NT2/D1 (cell line): ENCODE measurements around the gene CD1E.

Experiments
- DNase-seq: peaks from one replicate; pipeline ENCODE4 v3.0.0-alpha.2; 2011; ENCODE audit warnings: low read depth, low spot score
- H3K27me3 ChIP-seq: 2 replicates; pipeline ENCODE4 v1.6.0; 2011; ENCODE audit warnings: mild to moderate bottlenecking; ENCODE audit not compliant: insufficient read length, insufficient read depth
- H3K36me3 ChIP-seq: 2 replicates; pipeline ENCODE4 v1.6.1; 2011; ENCODE audit warnings: mild to moderate bottlenecking, low read length, mixed read lengths; ENCODE audit not compliant: insufficient read depth, insufficient read length
- H3K4me1 ChIP-seq: 2 replicates; pipeline ENCODE4 v1.5.1; 2011; ENCODE audit not compliant: insufficient read depth, insufficient read length
- H3K4me3 ChIP-seq: 2 replicates; pipeline ENCODE4 v1.5.1; 2011; ENCODE audit warnings: low read depth; ENCODE audit not compliant: insufficient read length
- H3K9ac ChIP-seq: 2 replicates; pipeline ENCODE4 v1.6.0; 2011; ENCODE audit warnings: low read depth; ENCODE audit not compliant: insufficient read length
- H3K9me3 ChIP-seq: 2 replicates; pipeline ENCODE4 v1.5.1; 2011; ENCODE audit warnings: mild to moderate bottlenecking, low read length; ENCODE audit not compliant: insufficient read depth
- SUZ12 ChIP-seq: IDR thresholded peaks from 2 replicates; pipeline ENCODE4 v1.6.1; 2011; ENCODE audit not compliant: insufficient read length, insufficient read depth; ENCODE audit errors: extremely low read depth
- YY1 ChIP-seq: IDR thresholded peaks from 2 replicates; pipeline ENCODE4 v1.6.1; 2011; ENCODE audit not compliant: insufficient read length, insufficient read depth
- ZNF274 ChIP-seq: IDR thresholded peaks from 2 replicates; pipeline ENCODE4 v1.6.1; 2011; ENCODE audit warnings: mild to moderate bottlenecking, low read depth, low read length

Gene CD1E

GRCh38 chr1:158393476-158393875 lies 39.8 kb downstream of the CD1E start:
- no peaks in the 10 kb centered on the region for H3K27me3 ChIP-seq
- no peaks in the 10 kb centered on the region for H3K36me3 ChIP-seq
- H3K9me3 ChIP-seq = no peaks in the 10 kb centered on the region
- no peak for TF ChIP-seq YY1
- no peak for TF ChIP-seq ZNF274
- TF ChIP-seq SUZ12 = no peak
- no peak overlapping the region for H3K9ac ChIP-seq
- no peak overlapping the region for H3K4me3 ChIP-seq
- DNase-seq = no peak
- H3K4me1 ChIP-seq = no peaks in the 10 kb centered on the region

- TF ChIP-seq YY1 (no peak), ZNF274 (no peak), SUZ12 (no peak)
- H3K27me3 ChIP-seq = no peaks in the 10 kb centered on the region
- no peak overlapping the region for H3K4me3 ChIP-seq
- no peak overlapping the region for H3K9ac ChIP-seq
- H3K9me3 ChIP-seq = no peaks in the 10 kb centered on the region
- H3K36me3 ChIP-seq = no peaks in the 10 kb centered on the region
- no peaks in the 10 kb centered on the region for H3K4me1 ChIP-seq
- no peak for DNase-seq
These were observed 43.0 kb downstream of the CD1E start for GRCh38 chr1:158396646-158397045.

GRCh38 chr1:158398818-158399514 lies 45.3 kb downstream of the CD1E start, which contains the start of gene OR10T2:
Gene OR10T2, minus strand, starts transcription at chr1:158399466. Its CDS starts 0 bp downstream, at chr1:158399466.
- TF ChIP-seq SUZ12 (no peak), ZNF274 (no peak), YY1 (no peak)
- Histone ChIP-seq H3K4me3 (no peak within 1 kb of the TSS), H3K9ac (no peak within 1 kb of the TSS), H3K9me3 (no peaks in the 10 kb centered on the region), H3K27me3 (no peaks in the 10 kb centered on the region), H3K4me1 (no peaks in the 10 kb centered on the region), H3K36me3 (no peaks in the 10 kb centered on the region)
- no peak for DNase-seq

- no peak for TF ChIP-seq SUZ12
- TF ChIP-seq ZNF274 = no peak
- TF ChIP-seq YY1 = no peak
- Histone ChIP-seq H3K4me1 (no peaks in the 10 kb centered on the region), H3K9ac (no peak overlapping the region), H3K27me3 (no peaks in the 10 kb centered on the region), H3K4me3 (no peak overlapping the region), H3K9me3 (no peaks in the 10 kb centered on the region), H3K36me3 (no peaks in the 10 kb centered on the region)
- DNase-seq = no peak
These were observed 47.2 kb downstream of the CD1E start for GRCh38 chr1:158400871-158401270.

GRCh38 chr1:158407092-158407491 lies 53.4 kb downstream of the CD1E start:
- H3K9me3 ChIP-seq = no peaks in the 10 kb centered on the region
- H3K36me3 ChIP-seq = no peaks in the 10 kb centered on the region
- no peaks in the 10 kb centered on the region for H3K4me1 ChIP-seq
- DNase-seq = no peak
- no peak overlapping the region for H3K4me3 ChIP-seq
- no peak overlapping the region for H3K9ac ChIP-seq
- no peaks in the 10 kb centered on the region for H3K27me3 ChIP-seq
- TF ChIP-seq SUZ12 (no peak), ZNF274 (no peak), YY1 (no peak)
